GM23248 (cell line): Measurements from ENCODE around the gene FARS2.

Experiments used
- EZH2 ChIP-seq: fragments of 200-600 bp; sonication (generic); IDR thresholded peaks from 2 replicates; pipeline ENCODE4 v1.6.1; 2018; ENCODE audit warnings: antibody characterized with exemption, mild to moderate bottlenecking; ENCODE audit not compliant: insufficient read depth, poor library complexity, severe bottlenecking
- EZH2phosphoT487 ChIP-seq: fragments of 200-600 bp; sonication (generic); IDR thresholded peaks from 2 replicates; pipeline ENCODE4 v1.6.1; 2018; ENCODE audit warnings: antibody characterized with exemption, moderate library complexity, mild to moderate bottlenecking, low read depth; ENCODE audit not compliant: insufficient read depth

GRCh38 chr6:5610640-5611039 is 349.3 kb downstream of the FARS2 start:
- no peak for TF ChIP-seq EZH2
- TF ChIP-seq EZH2phosphoT487, result no peak
